ENCODE results near the gene CCDC107. TPM values are rescaled to one million over a fixed set of nuclear protein-coding genes. Genes with fewer than 3 reads are reported as not detected.

Gene CCDC107
- 9.2 and 13.7 TPM in 2 replicates for total RNA-seq

GRCh38 chr9:35658137-35658967 is at the start of gene CCDC107:
Gene CCDC107 (plus strand): TSS chr9:35658292. CDS start chr9:35658380, 88 bp downstream.

GRCh38 chr9:35618325-35618727 is 39.8 kb upstream of the CCDC107 start, which contains the start of gene CD72:
Gene CD72 (minus strand): TSS chr9:35618413. CDS start chr9:35618303, 110 bp downstream.

GRCh38 chr9:35650341-35651158 is 7.5 kb upstream of the CCDC107 start, which contains the start of gene SIT1:
Gene SIT1 (minus strand): TSS chr9:35650931. CDS start chr9:35650853, 78 bp downstream.

GRCh38 chr9:35657546-35658136 is 451 bp upstream of the CCDC107 start, which contains the start of gene RMRP:
Gene RMRP (minus strand): TSS chr9:35658019.

GRCh38 chr9:35664531-35665470 is 6.7 kb downstream of the CCDC107 start, which contains the start of gene ARHGEF39:
Gene ARHGEF39 (minus strand): TSS chr9:35665195. CDS start chr9:35665169, 26 bp downstream.

GRCh38 chr9:35673132-35674024 is 15.3 kb downstream of the CCDC107 start, which contains the start of gene CA9:
Gene CA9 (plus strand): TSS chr9:35673928. CDS start chr9:35673960, 32 bp downstream.

GRCh38 chr9:35689542-35690293 is 31.6 kb downstream of the CCDC107 start, which contains the start of gene TPM2:
Gene TPM2 (minus strand): TSS chr9:35689925. CDS start chr9:35689817, 108 bp downstream.

Other genes with a start within 250 kb of the CCDC107 start
- 22.6 and 44.1 TPM in 2 replicates for gene RUSC2, start 168.2 kb upstream of the CCDC107 start, total RNA-seq
- 11.9 and 12.2 TPM in 2 replicates for gene TESK1, start 53.0 kb upstream of the CCDC107 start, total RNA-seq
- gene CD72, start 39.9 kb upstream of the CCDC107 start, total RNA-seq: 0.32 and 1.2 TPM in 2 replicates
- gene SIT1, start 7.4 kb upstream of the CCDC107 start, total RNA-seq: not detected in 2 replicates
- gene RMRP, start 273 bp upstream of the CCDC107 start, total RNA-seq: 680 and 5,299 TPM in 2 replicates
- 0.30 and 0.92 TPM in 2 replicates for gene ARHGEF39, start 6.9 kb downstream of the CCDC107 start, total RNA-seq
- gene CA9, start 15.6 kb downstream of the CCDC107 start, total RNA-seq: 3.6 and 8.1 TPM in 2 replicates
- 1,294 and 1,826 TPM in 2 replicates for gene TPM2, start 31.6 kb downstream of the CCDC107 start, total RNA-seq
- 548 and 1,223 TPM in 2 replicates for gene TLN1, start 73.9 kb downstream of the CCDC107 start, total RNA-seq
- gene CREB3, start 74.4 kb downstream of the CCDC107 start, total RNA-seq: 97.4 and 118 TPM in 2 replicates
- gene GBA2, start 90.9 kb downstream of the CCDC107 start, total RNA-seq: 23.5 and 31.0 TPM in 2 replicates
- 12.5 and 21.2 TPM in 2 replicates for gene RGP1, start 91.0 kb downstream of the CCDC107 start, total RNA-seq
- gene MSMP, start 96.0 kb downstream of the CCDC107 start, total RNA-seq: 0.30 and 0.55 TPM in 2 replicates
- gene NPR2, start 133.3 kb downstream of the CCDC107 start, total RNA-seq: 30.6 and 38.0 TPM in 2 replicates
- gene SPAG8, start 154.0 kb downstream of the CCDC107 start, total RNA-seq: 0.55 and 1.2 TPM in 2 replicates
- gene HINT2, start 156.8 kb downstream of the CCDC107 start, total RNA-seq: 7.5 and 11.9 TPM in 2 replicates
- gene FAM221B, start 170.4 kb downstream of the CCDC107 start, total RNA-seq: not detected in 2 replicates
- 2.7 and 6.2 TPM in 2 replicates for gene TMEM8B, start 170.9 kb downstream of the CCDC107 start, total RNA-seq
- not detected in 2 replicates for gene OR13J1, start 212.1 kb downstream of the CCDC107 start, total RNA-seq
- gene HRCT1, start 247.9 kb downstream of the CCDC107 start, total RNA-seq: 0.30 and 0.51 TPM in 2 replicates